ENCODE measurements around the gene CPLX3.

GRCh38 chr15:74830868-74831267, 4.4 kb downstream of the CPLX3 start:
- TF ChIP-seq, protein P1, sequence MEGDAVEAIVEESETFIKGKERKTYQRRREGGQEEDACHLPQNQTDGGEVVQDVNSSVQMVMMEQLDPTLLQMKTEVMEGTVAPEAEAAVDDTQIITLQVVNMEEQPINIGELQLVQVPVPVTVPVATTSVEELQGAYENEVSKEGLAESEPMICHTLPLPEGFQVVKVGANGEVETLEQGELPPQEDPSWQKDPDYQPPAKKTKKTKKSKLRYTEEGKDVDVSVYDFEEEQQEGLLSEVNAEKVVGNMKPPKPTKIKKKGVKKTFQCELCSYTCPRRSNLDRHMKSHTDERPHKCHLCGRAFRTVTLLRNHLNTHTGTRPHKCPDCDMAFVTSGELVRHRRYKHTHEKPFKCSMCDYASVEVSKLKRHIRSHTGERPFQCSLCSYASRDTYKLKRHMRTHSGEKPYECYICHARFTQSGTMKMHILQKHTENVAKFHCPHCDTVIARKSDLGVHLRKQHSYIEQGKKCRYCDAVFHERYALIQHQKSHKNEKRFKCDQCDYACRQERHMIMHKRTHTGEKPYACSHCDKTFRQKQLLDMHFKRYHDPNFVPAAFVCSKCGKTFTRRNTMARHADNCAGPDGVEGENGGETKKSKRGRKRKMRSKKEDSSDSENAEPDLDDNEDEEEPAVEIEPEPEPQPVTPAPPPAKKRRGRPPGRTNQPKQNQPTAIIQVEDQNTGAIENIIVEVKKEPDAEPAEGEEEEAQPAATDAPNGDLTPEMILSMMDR (IDR thresholded peaks at IDR 0.05), result no peak
- TF ChIP-seq POLR2A (IDR thresholded peaks at IDR 0.05) (no peak), EP300 (IDR thresholded peaks at IDR 0.05; ENCODE audit: low read depth) (no peak), POLR2AphosphoS5 (IDR thresholded peaks at IDR 0.05) (no peak)
